HG03025 (cell line): ENCODE measurements around the gene L3MBTL3.
"Not testable (repeated sequence)": the region's sequence is repeated elsewhere in the genome, so short reads cannot be mapped to it uniquely, and the experiment has no call there.

Source experiments
- ATAC-seq: cut with Tn5 transposase; IDR thresholded peaks from one replicate; pipeline ENCODE4 v1.9.1; 2021; ENCODE audit warnings: mild to moderate bottlenecking, moderate library complexity; ENCODE audit not compliant: unreplicated experiment, low FRiP score

The L3MBTL3 gene

DNA sequence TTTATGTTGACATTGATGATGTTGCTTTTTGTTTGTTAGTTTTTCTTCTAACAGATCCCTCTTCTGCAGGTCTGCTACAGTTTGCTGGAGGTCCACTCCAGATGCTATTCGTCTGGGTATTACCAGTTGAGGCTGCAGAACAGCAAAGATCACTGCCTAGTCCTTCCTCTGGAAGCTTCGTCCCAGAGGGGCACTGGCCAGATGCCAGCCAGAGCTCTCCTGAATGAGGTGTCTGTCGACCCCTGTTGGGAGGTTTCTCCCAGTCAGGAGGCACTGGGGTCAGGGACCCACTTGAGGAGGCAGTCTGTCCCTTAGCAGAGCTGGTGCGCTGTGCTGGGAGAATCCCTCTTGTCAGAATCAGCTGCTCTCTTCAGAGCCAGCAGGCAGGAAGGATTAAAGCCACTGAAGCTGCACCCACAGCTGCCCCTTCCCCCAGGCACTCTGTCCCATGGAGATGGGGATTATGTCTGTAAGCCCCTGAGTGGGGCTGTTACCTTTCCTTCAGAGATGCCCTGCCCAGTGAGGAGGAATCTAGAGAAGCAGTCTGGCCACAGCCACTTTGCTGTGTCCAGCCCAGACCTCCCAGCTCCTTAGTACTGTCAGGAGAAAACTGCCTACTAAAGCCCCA is 155.1 kb downstream of the L3MBTL3 start:
- ATAC-seq, result not testable (repeated sequence)

DNA sequence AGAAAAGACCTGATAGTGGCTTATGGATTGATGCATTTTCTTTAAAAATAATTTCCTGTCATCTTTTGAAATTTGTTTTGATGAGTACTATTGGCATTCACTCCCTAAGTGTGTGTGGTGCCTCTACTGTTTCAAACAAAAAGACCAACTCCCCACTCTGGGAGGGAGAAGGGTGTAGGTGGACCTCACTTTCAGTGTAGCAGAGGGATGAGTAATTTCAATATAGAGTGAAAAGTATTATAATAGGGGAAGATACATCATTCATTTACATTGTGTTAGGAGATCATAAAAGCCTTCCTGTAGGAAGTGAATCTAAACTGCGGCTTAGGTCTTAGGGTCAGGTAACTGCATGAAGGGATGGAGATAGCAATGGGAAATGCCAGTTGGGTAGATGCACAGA is 158.0 kb downstream of the L3MBTL3 start:
- ATAC-seq, result no peak

DNA sequence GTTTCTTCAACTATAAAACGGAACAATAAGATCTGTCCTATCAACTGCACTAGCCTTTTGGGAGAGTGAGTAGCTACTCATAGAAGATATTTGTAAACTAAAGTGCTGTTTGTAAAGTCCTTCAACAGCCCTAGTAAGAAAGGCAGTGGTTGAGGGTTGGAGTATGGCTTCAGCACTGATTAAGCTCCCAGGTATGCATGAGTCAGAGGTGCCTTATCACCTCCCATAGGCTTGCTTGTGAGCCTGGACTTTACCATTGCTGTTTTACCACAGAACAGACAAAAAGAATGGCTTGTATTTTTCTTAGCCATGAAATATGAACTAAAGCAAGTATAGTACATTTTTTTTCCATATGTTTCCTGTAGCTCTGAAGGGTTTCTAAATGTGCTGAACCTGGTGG is 160.3 kb downstream of the L3MBTL3 start:
- ATAC-seq, result no peak

DNA sequence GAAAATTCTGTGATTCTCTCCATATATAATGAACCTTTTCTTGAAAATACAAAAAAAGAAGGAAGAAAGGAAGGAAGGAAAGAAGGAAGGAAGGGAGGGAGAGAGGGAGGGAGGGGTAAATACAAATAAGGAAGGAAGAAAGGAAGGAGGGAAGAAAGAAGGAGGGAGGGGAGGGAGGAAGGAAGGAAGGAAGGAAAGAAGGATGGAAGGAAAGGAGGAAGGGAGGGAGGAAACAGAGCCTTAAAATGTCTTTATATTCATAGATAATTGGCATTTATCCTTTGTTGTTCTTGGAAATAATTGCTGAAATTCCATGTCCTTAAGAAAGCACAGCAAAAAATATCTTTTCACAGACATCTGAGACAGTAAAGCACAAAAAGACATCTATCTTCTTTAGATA is 164.1 kb downstream of the L3MBTL3 start:
- ATAC-seq, result no peak

DNA sequence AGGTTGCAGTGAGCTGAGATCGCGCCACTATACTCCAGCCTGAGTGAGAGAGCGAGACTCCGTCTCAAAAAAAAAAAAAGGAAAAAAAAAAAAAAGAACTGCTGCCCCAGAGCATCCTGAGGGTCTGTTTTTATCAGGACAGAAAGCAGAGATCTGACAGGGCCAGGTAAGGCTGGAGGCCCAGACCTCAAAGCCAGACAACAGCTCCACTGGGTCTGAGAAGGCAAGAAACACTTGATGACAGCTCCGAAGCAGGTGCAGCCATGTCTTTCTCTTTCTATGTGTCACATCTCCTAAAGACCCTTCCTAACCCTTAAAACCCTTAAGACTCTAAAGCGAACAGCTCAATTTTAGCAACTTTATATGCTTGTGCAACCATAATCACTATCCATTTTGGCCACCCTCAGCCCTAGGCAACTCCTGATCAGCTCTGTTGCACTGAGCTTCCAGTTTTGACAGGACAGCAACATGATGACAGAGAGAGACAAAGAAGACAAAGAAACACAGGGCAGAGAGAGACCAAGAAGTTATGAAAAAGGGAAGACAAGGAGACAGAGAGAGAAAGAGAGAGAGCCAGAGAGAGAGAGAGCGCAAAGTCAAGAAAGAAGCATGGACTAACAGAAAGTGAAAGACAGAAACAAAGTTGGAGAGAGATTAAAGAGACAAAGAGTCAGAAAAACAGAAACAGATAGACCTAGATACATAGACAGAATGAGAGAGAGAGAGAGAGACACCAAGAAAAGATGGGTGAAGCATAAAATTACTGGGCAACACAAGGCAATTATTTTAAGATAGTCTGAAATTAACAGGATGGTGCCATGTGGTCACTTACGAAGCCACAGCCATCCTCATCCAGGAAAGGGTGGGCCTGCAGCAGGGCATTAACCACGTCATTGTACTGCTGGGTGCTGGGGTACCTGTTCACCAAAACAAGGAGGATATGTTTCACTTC is 165.2 kb downstream of the L3MBTL3 start:
- no peak for ATAC-seq

DNA sequence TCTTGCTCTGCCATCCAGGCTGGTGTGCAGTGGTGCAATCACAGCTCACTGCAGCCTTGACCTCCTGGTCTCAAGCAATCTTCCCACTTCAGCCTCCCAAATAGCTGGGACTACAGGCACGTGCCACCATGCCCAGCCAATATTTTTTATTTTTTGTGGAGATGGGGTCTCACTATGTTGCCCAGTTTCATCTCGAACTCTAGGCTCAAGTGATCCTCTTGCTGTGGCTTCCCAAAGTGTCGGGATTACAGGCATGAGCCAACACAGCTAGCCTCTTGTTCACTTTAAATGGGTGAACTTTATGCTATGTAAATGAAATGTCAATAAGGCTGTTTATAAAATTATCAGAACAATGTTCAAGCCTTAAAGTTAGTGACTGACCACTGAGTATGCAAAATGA is 167.3 kb downstream of the L3MBTL3 start:
- ATAC-seq, result no peak

DNA sequence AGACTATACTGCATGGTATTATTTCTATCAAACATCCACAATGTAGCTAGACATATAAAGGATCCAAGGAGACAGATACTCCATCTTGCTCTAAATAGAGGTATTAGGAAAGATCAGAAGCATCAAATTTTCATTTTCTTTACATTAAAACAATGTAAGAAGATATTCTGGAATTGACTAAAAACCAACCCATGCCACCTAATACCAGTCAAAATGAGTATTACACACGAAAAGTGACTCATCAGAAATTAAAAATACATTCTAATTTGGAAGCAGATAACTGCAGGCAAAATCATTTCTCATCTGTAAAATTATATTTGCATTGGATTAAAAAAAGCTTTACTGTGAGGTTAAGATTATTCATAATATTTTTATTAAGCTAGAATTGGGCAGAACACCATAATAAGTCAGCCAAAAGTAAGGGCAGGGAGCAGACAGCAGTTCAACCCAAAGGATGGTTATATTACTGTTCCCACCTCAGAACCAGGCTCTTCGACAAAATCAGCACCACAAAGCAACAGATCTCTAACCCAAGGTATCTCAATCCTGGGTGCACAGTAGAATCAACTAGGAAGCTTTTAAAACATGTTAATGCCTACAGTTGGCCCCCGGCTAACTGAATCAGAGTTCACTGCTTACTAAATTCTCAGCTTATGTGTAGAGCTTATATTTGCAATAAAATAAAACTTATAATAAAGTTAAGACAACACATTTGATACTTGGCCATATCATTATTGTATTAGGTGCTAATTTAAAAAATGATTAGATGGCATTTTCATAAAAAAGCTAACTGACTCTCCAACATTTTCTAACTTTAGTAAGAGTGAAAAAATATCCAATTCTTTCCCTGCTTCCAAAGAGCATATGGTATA is 169.2 kb downstream of the L3MBTL3 start:
- no peak for ATAC-seq

DNA sequence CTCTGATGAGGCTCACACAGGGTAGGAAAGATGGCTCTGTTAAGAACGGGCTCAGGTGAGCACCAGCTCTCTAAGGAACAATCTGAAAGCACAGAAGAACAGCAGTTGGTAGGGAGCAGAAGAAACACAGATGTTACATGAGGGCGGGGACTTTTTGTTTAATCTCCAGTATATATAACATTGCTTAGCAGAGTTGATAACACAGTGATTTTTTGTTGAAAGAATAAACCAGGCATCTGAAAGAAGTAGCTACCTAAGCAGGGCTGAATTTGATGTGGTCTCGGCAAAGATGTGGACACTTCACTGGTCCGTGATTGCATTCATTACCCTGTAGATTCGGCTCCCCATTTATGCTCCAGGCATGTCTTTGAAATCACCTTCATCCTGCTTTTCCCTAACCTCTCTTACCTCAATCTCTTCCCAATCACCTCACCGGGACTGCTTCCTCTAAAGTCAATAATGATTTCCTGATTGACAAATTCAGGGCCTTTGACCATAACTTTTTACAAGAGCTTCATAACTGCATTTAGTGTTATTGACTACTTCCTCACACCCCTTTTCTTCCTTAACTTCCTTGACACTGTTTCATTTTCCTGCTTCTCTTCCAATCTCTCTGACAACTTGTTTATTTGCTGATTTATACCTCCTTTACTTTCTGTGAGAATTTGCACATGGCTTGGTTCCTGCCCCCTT is 170.0 kb downstream of the L3MBTL3 start:
- no peak for ATAC-seq

DNA sequence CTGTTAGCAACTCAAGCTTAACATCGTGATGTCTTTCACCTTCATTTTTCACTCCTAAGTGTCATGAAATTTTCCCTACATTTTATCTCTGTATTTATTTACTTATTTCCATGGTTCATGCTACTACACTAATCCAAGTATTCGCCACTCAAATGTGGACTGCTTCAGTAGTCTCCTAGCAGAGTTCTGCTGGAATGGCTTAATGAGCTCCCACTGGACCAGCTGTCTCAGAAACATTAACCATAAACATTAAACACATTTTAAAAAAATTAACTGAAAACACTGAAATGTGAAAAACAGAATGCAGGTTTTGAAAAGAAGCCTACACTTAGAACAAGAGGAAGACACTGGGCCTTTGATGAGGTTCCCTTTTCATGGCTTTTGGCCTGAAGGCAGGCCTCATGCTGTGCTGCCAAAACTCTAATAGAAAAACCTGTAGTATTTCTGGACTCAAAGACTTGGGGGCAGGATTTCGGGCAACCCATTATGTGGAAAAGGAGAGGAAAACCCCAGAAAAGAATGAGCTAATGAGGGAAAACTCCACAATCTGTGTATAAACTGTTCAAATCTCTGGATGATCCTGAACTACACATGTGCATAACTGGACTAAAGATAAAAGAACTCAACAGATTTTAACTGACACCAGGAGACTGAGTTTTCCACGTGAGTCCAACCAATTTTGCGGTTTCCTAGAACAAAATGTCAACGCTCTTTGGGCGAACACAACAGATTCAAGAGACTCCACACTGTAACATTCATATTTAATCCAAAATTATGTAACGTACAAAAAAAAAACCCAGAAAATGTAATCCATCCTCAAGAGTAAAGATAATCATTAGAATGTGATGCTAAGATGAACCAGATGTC is 171.4 kb downstream of the L3MBTL3 start:
- ATAC-seq, result no peak
